Tibial nerve (tissue), 4 donors: Measurements from ENCODE around the gene NLE1. TPM values are rescaled to one million over a fixed set of nuclear protein-coding genes. Genes with fewer than 3 reads are reported as not detected.

Experiments
- DNase-seq, 2 donors: peaks; one replicate each; pipeline ENCODE4 v3.0.0-alpha.2; 2019; ENCODE audit warnings: low spot score in 2 of 2
- H3K27ac ChIP-seq, 4 donors: fragments of 200-600 bp; sonication (generic) in 3 of 4; one replicate each; pipeline ENCODE4 v1.5.1; 2017 to 2019; ENCODE audit warnings: mild to moderate bottlenecking in 1 of 4
- H3K27me3 ChIP-seq, 2 donors: fragments of 200-600 bp; sonication (generic) in 1 of 2; one replicate each; pipeline versions ENCODE4 v1.5.1 to v1.6.0; 2017 to 2019
- H3K36me3 ChIP-seq, 3 donors: fragments of 200-600 bp; sonication (generic); one replicate each; pipeline ENCODE4 v1.5.1; 2018 to 2019
- H3K4me1 ChIP-seq, 4 donors: fragments of 200-600 bp; sonication (generic) in 3 of 4; one replicate each; pipeline ENCODE4 v1.5.1; 2017 to 2019
- H3K4me3 ChIP-seq, 4 donors: fragments of 200-600 bp; sonication (generic) in 3 of 4; one replicate each; pipeline ENCODE4 v1.5.1; 2017 to 2019; ENCODE audit warnings: mild to moderate bottlenecking in 1 of 4, moderate library complexity in 1 of 4
- H3K9me3 ChIP-seq, 4 donors: fragments of 200-600 bp; sonication (generic) in 3 of 4; one replicate each; pipeline ENCODE4 v1.5.1; 2017 to 2019
- EP300 ChIP-seq, 2 donors: sonication (generic); formaldehyde crosslinking; IDR thresholded peaks; one replicate each; pipeline ENCODE4 v1.6.1; 2017; ENCODE audit warnings: antibody characterized with exemption in 2 of 2, mild to moderate bottlenecking in 1 of 2
- POLR2A ChIP-seq, 2 donors: fragments of 450-650 bp; IDR thresholded peaks; one replicate each; pipeline ENCODE4 v1.6.1; 2017; ENCODE audit warnings: antibody characterized with exemption in 2 of 2, mild to moderate bottlenecking in 2 of 2, moderate library complexity in 2 of 2
- WGBS, 2 donors: methylation state at CpG; one replicate each; pipeline ENCODE4 v1.1.5; 2018; 5-methylcytosine and 5-hydroxymethylcytosine counted together
- total RNA-seq, 4 donors: library from RNA; depleted of rRNA; stranded (reverse); fragments of >200 nt; gene quantifications; one replicate each; pipeline ENCODE4 v1.1.0, GENCODE V29; 2016
- TF ChIP-seq, protein P1 (sequence below), 5 experiments: fragments of 200-600 bp in 3 of 5; fragments of 450-650 bp in 2 of 5; sonication (generic) in 3 of 5; IDR thresholded peaks; one replicate each; pipeline ENCODE4 v1.5.1; 2016 to 2019; ENCODE audit warnings: antibody characterized with exemption in 5 of 5, mild to moderate bottlenecking in 3 of 5, moderate library complexity in 2 of 5

NLE1 gene
- total RNA-seq, 4 donors from 2014 or later, result 10.4 to 32.1 (median 17.1) TPM

DNA sequence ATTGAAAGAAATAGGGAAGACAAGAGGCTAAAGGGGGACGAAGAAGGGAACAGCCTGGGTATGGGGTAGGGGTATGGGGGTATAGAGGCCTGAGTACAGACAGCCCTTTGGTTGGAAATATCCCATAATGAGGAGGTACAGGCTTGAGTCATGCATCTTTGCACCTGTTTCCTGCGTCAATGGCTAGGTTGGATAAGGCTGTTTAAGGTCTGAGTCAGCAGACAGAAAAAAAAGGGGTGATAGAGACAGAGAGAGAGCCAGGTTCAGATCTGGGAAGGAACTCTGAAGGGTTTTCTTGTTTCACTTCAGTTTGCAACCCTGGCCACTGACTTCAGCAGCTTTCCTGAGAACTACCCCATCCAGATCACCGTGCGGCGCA, 12.1 kb downstream of the NLE1 start:
- Histone ChIP-seq H3K27me3 (no peaks in the 10 kb centered on the region), H3K36me3 (peaks cover 0 to 50% (median 0%) of the 10 kb centered on the region in 3 donors), H3K9me3 (no peaks in the 10 kb centered on the region), H3K27ac (no peak overlapping the region), H3K4me1 (no peaks in the 10 kb centered on the region), H3K4me3 (no peak overlapping the region)
- no peak for DNase-seq
- TF ChIP-seq POLR2A (IDR thresholded peaks at IDR 0.05), result no peak
- TF ChIP-seq EP300 (IDR thresholded peaks at IDR 0.05), result no peak
- TF ChIP-seq, protein P1, sequence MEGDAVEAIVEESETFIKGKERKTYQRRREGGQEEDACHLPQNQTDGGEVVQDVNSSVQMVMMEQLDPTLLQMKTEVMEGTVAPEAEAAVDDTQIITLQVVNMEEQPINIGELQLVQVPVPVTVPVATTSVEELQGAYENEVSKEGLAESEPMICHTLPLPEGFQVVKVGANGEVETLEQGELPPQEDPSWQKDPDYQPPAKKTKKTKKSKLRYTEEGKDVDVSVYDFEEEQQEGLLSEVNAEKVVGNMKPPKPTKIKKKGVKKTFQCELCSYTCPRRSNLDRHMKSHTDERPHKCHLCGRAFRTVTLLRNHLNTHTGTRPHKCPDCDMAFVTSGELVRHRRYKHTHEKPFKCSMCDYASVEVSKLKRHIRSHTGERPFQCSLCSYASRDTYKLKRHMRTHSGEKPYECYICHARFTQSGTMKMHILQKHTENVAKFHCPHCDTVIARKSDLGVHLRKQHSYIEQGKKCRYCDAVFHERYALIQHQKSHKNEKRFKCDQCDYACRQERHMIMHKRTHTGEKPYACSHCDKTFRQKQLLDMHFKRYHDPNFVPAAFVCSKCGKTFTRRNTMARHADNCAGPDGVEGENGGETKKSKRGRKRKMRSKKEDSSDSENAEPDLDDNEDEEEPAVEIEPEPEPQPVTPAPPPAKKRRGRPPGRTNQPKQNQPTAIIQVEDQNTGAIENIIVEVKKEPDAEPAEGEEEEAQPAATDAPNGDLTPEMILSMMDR (IDR thresholded peaks at IDR 0.05), result no peak
- WGBS, 2 donors, result 92 to 97% methylated on average over 5 of the region's 5 CpGs

DNA sequence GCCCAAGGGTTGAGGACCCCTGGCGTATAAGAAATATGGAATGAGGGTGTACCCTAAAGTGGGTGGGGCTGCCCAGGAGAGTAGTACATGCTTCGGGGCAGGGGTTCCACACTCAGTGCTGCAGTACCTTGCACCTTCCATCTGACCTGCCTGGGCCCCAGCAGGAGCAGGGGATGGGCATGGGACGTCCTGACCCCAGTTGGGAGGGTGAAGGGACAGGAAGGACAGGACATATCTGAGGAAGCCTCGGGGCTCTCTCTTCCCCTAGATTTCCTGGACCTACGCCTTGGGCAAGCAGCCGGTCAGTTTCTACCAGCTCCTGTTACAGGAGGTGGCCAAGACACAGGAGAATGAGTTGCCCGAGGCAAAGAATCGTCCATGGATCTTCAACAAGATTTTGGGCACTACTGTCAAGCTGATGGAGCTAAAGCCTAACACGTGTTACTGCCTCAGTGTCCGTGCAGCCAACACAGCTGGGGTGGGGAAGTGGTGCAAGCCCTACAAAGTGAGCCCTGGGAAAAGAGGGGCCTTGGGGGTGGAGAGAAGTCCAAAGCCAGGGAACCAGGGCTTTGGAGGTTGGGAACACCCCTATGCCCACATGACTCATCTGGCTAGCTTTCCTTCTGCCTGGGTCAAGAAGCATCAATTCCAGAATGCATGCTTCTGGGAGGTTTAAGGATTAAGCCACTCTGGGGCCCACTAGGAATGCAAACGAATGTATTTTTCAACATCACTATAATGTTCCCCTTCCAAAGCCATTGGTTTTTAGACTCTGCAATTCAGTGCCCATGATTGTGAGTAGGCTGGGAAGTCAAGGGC, 12.7 kb downstream of the NLE1 start:
- no peak for DNase-seq
- TF ChIP-seq, protein P1 (IDR thresholded peaks at IDR 0.05), result no peak
- TF ChIP-seq POLR2A (IDR thresholded peaks at IDR 0.05) (no peak), EP300 (IDR thresholded peaks at IDR 0.05) (no peak)
- WGBS, 2 donors, result 82 to 86% methylated on average over 11 of the region's 11 CpGs
- Histone ChIP-seq H3K36me3 (peaks cover 0 to 44% (median 0%) of the 10 kb centered on the region in 3 donors), H3K9me3 (no peaks in the 10 kb centered on the region), H3K4me3 (no peak overlapping the region), H3K27me3 (no peaks in the 10 kb centered on the region), H3K4me1 (no peaks in the 10 kb centered on the region), H3K27ac (no peak overlapping the region)

DNA sequence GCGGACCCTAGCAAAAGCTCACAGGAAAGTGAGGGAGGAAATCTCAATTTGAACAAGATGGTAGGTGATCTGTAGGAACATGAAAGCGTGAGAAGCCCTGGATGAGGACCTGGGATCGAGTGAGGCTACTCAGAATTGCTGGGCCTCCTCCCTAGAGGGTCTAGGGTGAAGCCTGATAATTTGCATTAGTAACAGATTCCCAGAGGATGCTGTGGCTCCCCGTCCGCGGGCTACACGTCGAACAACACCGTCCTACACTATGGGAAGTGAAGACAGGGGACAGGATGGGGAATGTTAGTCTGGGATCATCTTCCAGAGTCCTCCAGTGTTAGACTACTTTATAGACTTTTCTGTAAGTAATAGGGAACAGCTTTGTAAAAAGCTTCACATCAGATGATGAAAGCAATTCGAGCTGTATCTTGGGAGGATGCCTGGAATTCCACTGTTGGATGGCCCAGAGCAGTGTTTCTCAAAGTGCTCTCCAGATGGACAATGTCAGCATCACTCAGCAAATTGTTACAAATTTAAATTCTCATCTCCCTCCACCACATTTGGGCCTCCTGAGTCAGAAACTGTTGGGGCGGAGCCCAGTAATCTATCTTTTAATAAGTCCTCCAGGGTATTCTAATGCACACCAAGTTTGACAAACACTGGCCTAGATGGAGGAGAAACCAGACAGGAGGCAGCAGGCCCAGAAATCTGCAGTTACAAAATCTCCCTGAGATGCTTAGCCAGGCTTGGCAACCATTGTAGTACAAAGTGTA, 14.2 kb downstream of the NLE1 start:
- 73 to 81% methylated on average over 11 of the region's 11 CpGs for WGBS, 2 donors
- Histone ChIP-seq H3K27me3 (no peaks in the 10 kb centered on the region), H3K9me3 (no peaks in the 10 kb centered on the region), H3K27ac (no peak overlapping the region), H3K4me3 (no peak overlapping the region), H3K36me3 (peaks cover 0 to 29% (median 0%) of the 10 kb centered on the region in 3 donors), H3K4me1 (no peaks in the 10 kb centered on the region)
- TF ChIP-seq POLR2A (IDR thresholded peaks at IDR 0.05), result no peak
- TF ChIP-seq, protein P1 (IDR thresholded peaks at IDR 0.05), result no peak
- TF ChIP-seq EP300 (IDR thresholded peaks at IDR 0.05), result no peak
- DNase-seq, result no peak

DNA sequence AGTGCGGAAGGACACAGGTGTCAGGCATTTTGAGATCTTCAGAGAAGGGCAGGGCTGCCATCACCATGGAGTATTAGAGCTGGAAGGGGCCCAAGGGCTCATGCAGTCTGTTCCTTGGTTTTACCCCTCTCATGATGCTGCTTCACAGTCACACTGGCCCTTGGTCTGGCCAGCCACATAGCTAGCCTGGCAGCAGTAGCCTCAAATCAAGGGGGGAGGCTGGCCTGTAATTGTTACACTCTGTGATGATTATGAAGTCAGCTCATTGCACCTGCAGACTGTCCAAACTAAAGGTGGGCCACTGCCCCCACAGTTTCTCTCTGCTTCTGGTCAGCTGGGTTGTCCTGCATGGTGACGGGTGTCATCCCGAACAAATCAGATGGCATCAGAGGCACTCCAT, 20.8 kb downstream of the NLE1 start, which contains the start of gene FNDC8:
Gene FNDC8 (plus strand): TSS at position 301 of the 400 bp plus-strand sequence. CDS start 79 bp downstream, at position 380.
- no peak for TF ChIP-seq POLR2A (IDR thresholded peaks at IDR 0.05)
- no peak for TF ChIP-seq EP300 (IDR thresholded peaks at IDR 0.05)
- TF ChIP-seq, protein P1 (IDR thresholded peaks at IDR 0.05), result no peak
- Histone ChIP-seq H3K4me1 (peaks cover 0 to 22% (median 9%) of the 10 kb centered on the region in 4 donors), H3K4me3 (no peak within 1 kb of the TSS), H3K36me3 (no peaks in the 10 kb centered on the region), H3K27ac (no peak within 1 kb of the TSS), H3K27me3 (no peaks in the 10 kb centered on the region), H3K9me3 (no peaks in the 10 kb centered on the region)
- no peak for DNase-seq
- 92 to 98% methylated on average over 3 of the region's 3 CpGs for WGBS, 2 donors
